Right ventricle myocardium superior (tissue), 1 donor: ENCODE results near the gene CYP20A1. TPM values are rescaled to one million over a fixed set of nuclear protein-coding genes. Genes with fewer than 3 reads are reported as not detected.
"Not testable (repeated sequence)": the region's sequence is repeated elsewhere in the genome, so short reads cannot be mapped to it uniquely, and the experiment has no call there.

Source experiments
- ATAC-seq: fragments of 200-7000 bp; cut with Tn5 transposase; one replicate; pipeline ENCODE4 v1.9.1; 2020; ENCODE audit warnings: mild to moderate bottlenecking; ENCODE audit not compliant: poor library complexity
- DNase-seq: peaks from one replicate; pipeline ENCODE4 v3.0.0-alpha.2; 2020
- intact Hi-C: fragments of 100-400 bp; cut with DNase I; formaldehyde crosslinking; loops from one replicate; pipeline ENCODE4 v1.11.2; 2022
- total RNA-seq: library from RNA; stranded (reverse); fragmentation: NEBNext Ultra II Directional; extraction: Animal tissue kit (Norgen Biotek cat#: 25700); gene quantifications from one replicate; pipeline ENCODE4 v1.2.1, GENCODE V29; 2021
- donor health status: DM: no; HTN: yes; CAD: no; lungs with severe emphysema.

CYP20A1 gene
- total RNA-seq, 1 donor from 2014 or later: 12.5 TPM

GRCh38 chr2:203261326-203262159 lies 22.7 kb downstream of the CYP20A1 start:
- ATAC-seq (no peak), DNase-seq (no peak)
- intact Hi-C loops: no loop called here

GRCh38 chr2:203279288-203279687 lies 40.5 kb downstream of the CYP20A1 start:
- DNase-seq: no peak
- intact Hi-C loops: no loop called here
- no peak for ATAC-seq

GRCh38 chr2:203280428-203281064 lies 41.7 kb downstream of the CYP20A1 start:
- DNase-seq: no peak
- no peak for ATAC-seq
- intact Hi-C loops: no loop called here

- ATAC-seq (no peak), DNase-seq (no peak)
- intact Hi-C loops: no loop called here
Observed at GRCh38 chr2:203282101-203282500, 43.3 kb downstream of the CYP20A1 start.

DNA sequence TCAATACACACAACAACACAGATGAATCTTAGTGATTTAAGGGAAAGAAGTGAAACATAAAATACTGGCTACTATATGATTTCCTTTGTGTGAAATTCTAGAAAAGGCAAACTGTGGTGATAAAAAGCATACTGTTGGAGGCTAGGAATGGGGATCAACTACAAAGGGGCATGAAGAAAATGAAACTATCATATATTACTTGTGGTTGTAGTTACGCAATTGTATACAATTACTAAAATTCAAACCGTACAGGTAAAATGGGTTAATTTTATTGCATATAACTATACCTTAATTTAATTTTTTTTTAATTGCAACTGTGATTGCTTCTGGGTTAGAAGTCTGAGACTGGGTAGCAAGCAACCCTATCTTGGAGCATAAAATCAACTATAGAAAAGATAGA lies 47.7 kb downstream of the CYP20A1 start:
- intact Hi-C loops: no loop called here
- no peak for ATAC-seq
- no peak for DNase-seq

DNA sequence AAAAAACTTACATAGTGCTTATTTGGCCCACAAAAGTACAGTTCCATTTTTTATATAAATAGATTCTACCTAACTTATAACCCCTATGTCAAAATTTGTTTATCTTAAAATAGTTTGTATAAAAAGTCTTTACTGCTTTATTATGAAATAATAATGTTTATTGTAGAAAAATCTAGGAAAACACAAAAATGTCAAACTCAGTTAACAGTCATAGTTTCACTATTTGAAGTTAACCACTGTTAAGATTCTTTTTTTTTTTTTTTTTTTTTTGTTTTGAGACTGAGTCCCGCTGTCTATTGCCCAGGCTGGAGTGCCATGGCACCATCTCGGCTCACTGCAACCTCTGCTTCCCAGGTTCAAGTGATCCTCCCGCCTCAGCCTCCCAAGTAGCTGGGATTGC lies 62.8 kb downstream of the CYP20A1 start:
- DNase-seq (no peak), ATAC-seq (no peak)
- intact Hi-C loops: no loop called here

DNA sequence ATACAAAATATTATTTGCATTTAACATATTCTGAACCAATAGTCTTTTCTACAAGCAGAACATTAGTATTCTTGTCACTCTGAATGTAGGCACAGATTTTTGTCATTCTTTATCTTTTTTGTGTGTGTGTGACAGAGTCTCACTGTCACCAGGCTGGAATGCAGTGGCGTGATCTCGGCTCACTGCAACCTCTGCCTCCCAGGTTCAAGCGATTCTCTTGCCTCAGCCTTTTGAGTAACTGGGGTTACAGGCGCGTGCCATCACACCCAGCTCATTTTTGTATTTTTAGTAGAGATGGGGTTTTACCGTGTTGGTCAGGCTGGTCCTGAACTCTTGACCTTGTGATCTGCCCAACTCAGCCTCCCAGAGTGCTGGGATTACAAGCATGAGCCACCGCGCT lies 63.8 kb downstream of the CYP20A1 start:
- ATAC-seq, DNase-seq, intact Hi-C loops: not testable (repeated sequence)

DNA sequence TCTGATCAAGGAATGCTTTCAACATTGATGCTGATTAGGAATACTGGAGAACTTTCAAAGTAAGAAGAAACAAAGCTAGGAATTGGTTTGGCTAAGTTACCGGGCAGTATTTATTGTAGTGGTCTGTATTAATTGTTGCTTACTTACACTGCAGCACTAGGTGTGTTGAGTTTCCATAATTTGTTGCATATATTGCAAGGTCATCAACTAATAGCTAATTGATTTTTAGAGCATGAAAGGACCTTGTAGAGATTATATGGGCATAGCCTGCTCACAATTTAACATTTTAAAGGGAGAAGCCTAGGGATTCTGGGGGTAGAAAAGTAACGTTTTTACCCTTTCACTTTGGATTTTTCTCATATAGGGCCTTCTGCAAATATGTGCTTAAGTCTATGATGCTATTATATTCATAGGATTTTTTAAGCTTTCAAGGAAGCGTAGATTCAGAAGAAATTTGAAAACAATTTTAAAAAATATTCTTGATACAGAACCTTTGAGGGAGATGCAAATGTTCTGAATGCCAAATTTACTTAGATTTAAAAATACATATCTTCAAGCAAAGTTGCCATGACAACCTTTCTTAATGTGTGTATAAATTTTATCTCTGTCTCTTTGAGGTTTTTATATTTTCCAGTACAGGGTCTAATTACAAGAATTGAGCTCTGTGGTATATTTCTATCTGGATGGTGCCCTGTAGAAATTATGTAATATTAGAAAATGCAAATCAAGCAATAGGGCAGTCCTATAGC lies 72.0 kb downstream of the CYP20A1 start:
- DNase-seq (no peak), ATAC-seq (no peak)
- intact Hi-C loops: no loop called here

GRCh38 chr2:203326356-203326755 lies 87.5 kb downstream of the CYP20A1 start:
- DNase-seq (no peak), ATAC-seq (no peak)
- intact Hi-C loops: loop anchor here (10.0 kb wide), 1 partner anchor 88 kb away; no protein-coding TSS in a partner anchor

DNA sequence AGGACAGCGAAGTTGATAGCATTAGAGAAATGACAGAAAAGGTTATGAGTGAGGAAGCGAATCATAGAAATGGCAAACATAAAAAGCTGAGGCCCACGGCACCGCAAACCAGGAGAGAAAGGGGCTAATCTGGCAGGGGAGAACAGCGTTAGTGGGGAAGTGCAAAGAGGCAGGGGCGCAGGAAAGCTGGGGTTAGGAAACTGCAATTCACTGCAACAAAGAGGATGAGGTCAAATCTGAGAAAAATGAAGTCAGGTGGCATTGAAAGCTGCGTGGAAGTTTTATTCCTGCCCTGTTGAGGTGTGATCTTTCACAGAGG lies 88.7 kb downstream of the CYP20A1 start:
- intact Hi-C loops: loop anchor here (10.0 kb wide), 1 partner anchor 87 kb away; no protein-coding TSS in a partner anchor
- no peak for DNase-seq

DNA sequence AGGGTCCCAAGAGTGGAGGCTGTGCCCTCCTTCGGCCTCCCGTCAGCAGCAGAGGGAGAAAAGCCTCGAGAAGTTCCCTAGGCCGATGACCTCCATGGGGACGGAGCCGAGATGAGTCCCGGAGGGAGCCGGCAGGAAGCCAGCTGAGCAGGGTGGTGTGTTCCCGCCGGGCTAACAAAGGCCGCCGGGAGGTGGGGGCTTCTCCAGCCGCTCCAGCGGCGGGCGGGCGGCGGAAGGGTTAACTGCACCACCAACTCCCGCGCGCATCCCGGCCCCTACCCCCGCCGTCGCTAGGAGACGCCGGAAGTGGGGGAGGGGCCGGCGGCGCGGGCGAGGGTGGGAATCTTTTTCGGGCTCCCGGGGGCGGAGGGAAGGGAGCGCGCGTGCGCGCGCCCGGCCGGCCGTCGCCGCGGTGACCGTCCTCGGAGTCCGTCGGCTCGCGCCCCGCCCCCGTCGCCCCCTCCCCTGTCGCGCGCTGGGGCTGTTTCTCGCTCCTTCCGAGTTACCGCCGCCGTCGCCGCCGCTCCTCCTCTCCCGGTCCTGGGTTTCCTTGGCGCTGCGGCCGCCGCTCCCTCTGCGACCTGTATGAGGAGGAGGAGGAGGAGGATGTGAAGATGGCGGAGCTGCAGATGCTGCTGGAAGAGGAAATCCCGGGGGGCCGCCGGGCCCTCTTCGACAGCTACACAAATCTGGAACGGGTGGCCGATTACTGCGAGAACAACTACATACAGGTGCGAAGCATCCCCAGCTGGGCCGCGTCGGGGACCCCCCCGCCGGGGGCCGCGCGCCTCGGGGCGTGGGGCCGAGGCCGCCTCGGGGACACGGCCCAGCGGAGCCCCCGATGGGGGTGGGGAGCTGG lies 89.3 kb downstream of the CYP20A1 start, which contains the start of gene ABI2:
ABI2 (plus strand) TSS at position 494 of the 859 bp plus-strand sequence; CDS start at position 615, 121 bp downstream.
- DNase-seq (peak; percentile 91), ATAC-seq (peak; percentile 96)
- intact Hi-C loops: loop anchor here (10.0 kb wide), 1 partner anchor 87 kb away; no protein-coding TSS in a partner anchor

More for the DNA sequence above, 88.7 kb downstream of the CYP20A1 start:
- ATAC-seq: peak; percentile 9

- DNase-seq (peak; percentile 47), ATAC-seq (peak; percentile 69)
- intact Hi-C loops: loop anchor here (10.0 kb wide), 1 partner anchor 86 kb away; no protein-coding TSS in a partner anchor
Observed at GRCh38 chr2:203328760-203329540, 90.1 kb downstream of the CYP20A1 start.

DNA sequence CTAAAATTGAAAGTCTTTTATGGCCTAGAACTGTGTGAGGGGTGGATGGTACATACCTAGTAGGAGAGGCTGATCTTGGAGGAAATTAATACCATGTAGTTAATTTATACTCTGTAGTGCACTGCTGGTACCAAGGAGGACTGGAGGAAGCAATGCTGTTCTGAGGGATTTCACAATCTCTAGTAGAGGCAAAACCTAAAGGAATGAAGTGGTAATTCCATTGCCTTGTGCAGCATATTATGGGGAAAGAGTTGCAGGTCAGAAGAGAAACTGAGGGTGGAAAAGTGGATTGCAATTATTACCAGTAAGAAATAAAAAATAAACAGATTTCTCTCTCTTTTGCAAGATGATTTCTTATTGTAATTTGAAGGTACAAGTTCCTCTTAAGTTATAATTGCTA lies 91.6 kb downstream of the CYP20A1 start:
- intact Hi-C loops: no loop called here
- ATAC-seq (no peak), DNase-seq (no peak)

- intact Hi-C loops: no loop called here
- ATAC-seq (peak; percentile 62), DNase-seq (no peak)
Observed at GRCh38 chr2:203338322-203338721, 99.5 kb downstream of the CYP20A1 start.

DNA sequence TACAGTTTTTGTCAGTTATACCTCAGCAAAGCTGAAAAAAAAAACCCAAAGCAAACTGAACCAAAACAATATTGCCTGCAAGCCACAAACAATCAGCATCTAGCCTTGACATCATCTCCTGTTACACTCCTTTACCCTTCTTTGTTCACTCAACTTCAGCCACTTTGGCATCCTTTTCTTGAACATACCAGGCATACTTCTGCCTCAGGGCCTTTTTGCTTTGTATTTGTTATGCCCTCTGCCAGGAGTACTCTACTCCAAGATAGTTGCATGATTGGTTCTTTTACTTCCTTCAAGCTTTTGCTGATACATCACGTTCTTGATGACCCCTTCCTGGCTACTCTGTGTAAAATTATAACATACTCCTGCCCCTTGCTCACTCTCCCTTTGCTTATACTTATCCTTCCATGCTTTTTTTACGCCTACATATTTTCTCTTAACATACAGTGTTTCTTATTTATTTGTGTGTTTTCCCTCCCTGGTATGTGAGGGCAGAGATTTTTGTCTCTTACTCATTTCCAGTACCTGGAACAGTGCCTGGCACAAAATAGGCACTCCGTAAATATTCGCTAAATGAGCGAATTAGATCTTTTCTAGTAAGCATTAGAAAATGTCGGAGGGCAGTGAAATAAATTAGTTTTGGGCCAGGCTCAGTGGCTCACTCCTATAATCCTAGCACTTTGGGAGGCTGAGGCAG lies 102.1 kb downstream of the CYP20A1 start:
- intact Hi-C loops: no loop called here
- ATAC-seq (peak; percentile 50), DNase-seq (no peak)

DNA sequence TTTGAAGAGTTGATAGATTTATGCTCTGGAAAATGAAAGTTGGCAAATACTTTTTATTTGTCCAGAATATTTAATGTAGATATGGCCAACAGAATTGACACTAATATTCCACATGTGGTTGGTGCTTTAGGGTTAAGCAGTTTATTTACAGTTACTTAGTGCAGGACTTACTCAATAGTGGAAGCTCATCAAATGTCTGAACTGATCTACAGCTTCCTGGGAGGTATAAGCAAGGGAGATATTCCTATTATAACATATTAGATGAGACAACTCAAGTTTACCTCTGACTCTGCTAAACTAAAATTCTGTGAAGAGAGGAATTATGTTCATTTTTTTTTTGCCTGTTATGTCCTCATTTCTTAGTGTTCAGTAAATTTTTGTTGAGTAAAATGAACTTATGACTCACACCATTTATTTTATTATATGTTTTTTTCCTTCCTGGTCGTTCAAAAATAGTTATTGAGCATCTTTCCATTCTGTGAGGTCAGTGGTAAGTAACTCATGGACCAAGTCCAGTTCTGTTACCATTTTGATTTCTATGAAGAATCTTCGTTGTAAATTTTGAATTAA lies 103.0 kb downstream of the CYP20A1 start:
- intact Hi-C loops: no loop called here
- DNase-seq: no peak
- no peak for ATAC-seq

GRCh38 chr2:203342374-203342773 lies 103.6 kb downstream of the CYP20A1 start:
- ATAC-seq, intact Hi-C loops, DNase-seq: not testable (repeated sequence)
